GM21390 (cell line): Measurements from ENCODE around the gene DCXR.

Experiments
- ATAC-seq: cut with Tn5 transposase; IDR thresholded peaks from one replicate; pipeline ENCODE4 v1.9.1; 2021; ENCODE audit not compliant: unreplicated experiment

DCXR gene

GRCh38 chr17:81999976-82000802 lies 37.3 kb downstream of the DCXR start:
- ATAC-seq: no peak

- ATAC-seq: no peak
These were observed 37.9 kb downstream of the DCXR start for GRCh38 chr17:81999587-81999975.

DNA sequence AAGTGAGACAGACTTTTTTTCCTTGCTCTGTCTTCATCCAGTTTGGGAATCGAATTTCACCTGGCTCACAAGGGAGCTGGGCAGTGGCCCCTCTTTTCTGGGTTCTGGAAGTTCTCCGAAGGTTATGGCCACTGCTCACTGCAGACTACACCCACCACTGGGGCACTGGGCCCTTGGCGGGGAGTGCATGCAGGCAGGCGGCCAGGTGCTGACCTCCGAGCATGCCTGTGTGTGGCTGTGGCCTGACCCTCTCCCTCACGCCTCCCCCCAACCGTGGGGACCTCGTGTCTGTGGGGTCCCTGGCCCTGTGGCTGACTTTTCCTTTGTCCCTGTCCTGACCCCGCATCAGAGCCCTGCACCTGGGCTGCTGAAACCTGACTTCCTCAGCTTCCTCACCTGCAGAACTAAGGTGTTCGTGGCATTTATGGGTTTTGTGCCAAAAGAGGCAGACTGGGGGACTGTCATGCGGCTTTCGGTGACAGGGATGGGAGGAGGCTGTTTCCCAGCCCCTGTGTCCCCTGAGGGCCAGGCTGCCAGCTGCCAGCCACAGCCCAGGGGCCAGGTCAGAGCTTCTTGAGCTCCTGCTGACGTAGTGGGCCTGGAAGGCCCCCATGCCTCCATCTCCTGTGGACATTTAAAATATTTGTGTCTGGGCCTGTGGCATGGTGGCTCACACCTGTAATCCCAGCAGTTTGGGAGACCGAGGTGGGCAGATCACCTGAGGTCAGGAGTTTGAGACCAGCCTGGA lies 38.6 kb downstream of the DCXR start:
- ATAC-seq: no peak

DNA sequence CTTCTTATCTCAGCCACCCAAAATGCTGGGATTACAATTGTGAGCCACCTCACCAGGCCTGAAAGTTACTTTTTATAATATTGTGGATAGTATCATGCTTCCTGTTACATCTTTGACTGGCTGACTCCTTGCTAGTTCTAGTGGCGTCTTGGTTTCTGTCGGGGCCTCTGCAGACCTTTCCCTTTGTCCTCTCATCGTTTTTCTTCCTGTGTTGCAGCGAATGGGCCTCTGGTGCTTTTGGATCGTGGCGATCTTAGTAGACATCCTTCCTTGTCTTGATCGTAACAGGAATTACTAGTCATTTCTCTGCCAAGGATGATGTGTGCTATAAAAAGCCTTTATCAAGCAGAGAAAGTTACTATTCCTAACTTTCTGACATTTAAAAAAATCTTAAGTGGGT lies 39.3 kb downstream of the DCXR start:
- ATAC-seq: no peak

DNA sequence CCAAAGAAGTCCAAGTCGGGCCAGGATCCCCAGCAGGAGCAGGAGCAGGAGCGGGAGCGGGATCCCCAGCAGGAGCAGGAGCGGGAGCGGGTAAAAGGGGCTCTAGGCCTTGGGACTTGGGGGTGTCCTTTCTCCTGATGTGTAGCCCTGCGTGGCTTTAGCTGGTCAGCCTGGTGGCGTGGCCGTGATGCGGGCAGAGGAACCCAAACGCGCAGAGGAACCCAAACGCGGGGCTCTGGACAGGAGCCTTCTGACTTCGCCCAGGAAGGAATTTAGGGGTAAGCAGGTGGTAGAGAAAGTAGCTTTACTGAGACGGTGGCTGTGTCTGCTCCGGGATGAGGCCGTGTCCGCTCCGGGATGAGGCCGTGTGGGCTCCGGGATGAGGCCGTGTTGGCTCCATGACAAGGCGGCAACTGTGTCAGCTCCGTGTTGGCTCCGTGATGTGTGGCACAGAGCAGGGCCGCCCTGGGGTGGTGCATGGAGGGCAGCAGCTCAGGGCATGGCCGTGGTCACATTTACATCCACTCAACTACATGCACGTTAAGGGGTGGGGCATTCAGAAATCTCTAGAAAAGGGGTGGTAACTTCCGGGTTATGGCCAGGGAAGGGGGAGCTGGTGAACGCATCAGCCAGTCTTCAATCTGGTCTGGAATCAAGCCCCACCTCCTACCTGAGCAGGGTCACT lies 40.6 kb downstream of the DCXR start:
- ATAC-seq: no peak

- ATAC-seq: no peak
These were observed 41.2 kb downstream of the DCXR start for GRCh38 chr17:81996232-81996756.

DNA sequence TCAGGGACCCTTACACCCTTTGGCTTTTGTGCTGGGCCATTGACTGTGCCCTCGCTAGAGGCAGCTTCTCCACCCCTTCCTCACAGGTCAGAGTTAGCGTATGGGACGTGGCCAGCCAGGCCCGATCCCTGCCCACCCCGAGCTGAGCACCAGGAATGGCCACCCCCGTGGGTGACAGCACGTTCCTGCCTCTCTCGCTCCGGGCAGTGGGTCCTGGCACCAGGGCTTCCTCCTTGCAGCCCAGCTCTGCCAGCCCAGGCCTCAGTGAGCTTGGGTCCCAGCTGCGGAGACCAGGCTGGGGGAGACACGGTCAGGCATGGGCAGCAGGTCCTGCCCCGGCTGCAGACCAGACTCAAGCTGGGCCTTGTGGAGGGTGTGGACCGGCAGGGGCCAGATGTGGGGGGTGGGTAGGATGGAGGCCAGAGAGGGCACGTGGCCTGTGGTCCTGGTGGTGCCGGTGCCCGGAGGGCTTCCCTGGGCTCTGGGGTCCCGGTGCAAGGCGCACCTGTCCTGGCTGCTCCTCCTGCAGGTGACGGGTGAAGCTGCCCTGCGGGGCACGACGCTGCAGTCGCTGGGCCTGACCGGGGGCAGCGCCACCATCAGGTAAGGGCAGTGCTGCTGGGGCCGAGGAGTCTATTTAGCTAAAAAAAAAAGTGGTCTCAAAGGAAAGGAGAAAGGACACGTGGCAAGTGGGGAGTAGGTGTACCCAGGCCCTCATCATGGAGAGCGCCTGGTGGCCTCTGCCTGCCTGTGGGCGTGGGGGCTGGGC lies 41.9 kb downstream of the DCXR start:
- ATAC-seq: no peak

DNA sequence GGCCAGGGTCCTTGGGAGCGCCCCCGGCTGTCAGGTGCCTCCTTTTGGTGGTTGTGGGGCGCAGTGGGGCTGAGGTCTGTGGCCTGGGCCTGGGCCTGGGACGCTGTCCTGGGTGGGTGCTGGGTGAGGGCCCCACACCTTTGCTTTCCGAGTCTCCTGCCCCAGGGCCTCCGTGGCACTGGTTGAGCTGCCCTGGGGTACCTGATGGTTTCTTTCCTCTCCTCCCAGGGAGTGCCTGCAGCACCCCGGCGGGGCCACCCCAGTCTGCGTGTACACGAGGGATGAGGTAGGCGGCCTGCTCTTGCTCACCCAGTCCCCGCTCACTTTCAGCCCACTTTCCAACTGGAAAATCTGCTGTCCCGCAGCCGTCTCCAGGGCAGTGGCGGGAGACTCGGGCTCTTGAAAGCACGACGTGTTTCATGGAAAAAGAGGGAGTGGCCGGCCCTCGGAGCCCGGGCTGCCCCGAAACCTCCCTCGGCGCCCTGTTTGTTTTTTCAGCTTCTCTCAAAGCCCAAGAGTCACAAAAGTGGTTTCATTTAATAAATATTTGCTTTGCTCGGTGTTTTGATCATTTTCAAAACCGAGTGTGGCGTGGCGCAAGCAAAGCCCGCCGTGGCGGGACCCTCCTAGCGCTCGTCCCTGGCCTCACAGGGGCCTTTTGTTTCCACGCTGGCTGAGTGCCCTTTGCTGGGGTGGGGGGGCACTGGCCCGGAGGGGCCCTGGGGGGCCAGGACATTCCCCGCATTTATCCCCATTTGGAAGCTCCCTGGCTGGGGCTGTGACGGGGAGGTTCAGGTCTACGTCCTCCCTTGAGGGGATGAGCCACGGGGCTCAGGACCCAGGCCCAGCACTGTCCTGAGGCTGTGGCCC lies 42.7 kb downstream of the DCXR start:
- no peak for ATAC-seq

GRCh38 chr17:81993729-81994592 lies 43.5 kb downstream of the DCXR start:
- ATAC-seq: no peak

GRCh38 chr17:81992306-81993102 lies 45.0 kb downstream of the DCXR start:
- ATAC-seq: no peak

GRCh38 chr17:81991684-81992305 lies 45.7 kb downstream of the DCXR start:
- no peak for ATAC-seq

DNA sequence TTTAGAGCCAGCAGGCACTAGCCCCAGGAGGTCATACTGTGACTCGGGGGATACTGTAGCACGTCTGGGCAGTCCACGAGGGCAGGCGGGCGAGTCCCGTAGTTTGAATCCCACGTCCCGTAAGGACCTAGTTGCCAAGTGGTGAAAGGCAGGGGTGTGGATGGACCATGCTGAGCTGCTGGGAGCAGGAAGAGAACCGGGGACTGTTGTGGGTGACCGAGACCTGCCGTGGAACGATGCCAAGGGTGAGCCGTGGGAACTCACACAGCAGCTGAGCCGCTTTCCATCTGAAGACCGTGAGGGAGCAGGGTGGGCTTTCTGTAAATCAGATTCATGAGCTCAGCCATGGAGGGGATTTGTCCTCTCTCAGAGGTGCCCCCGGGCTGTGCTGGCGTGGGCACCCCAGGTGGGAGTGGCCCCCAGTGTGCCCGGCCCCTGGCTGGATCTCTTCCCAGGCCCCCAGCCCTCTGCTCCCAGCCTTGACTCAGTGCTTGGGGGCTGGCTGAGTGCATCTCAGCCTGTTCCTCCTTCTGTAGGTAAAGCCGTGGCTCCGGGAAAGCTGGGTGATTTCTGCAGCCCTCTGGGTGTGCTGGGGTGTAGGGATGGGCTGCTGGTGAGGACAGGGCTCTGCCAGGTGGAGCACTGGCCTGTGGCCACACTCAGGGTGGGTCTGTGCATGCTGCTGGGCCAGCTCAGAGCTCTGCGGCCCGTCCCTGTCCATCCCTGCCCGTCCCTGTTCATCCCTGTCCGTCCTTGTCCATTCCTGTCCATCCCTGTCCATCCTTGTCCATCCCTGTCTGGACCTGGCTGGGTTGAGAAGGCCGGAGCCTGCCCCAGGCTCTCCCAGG lies 46.4 kb downstream of the DCXR start:
- ATAC-seq: no peak

GRCh38 chr17:81987161-81987770 lies 50.2 kb downstream of the DCXR start:
- ATAC-seq: no peak

- no peak for ATAC-seq
These were observed 50.9 kb downstream of the DCXR start for GRCh38 chr17:81986606-81987005.
